HUDEP-2 (cell line): ENCODE results near the gene SCAMP2.

Source experiments
- DNase-seq, 76 experiments: peaks; one replicate each; lab custom pipeline; 2025; ENCODE audit not compliant: unreplicated experiment in 76 of 76; lab: John Stamatoyannopoulos, UW

Gene SCAMP2

GRCh38 chr15:74865316-74865715 lies 7.8 kb downstream of the SCAMP2 start:
- no peak for DNase-seq

GRCh38 chr15:74864296-74864695 lies 8.9 kb downstream of the SCAMP2 start:
- DNase-seq, result no peak

DNA sequence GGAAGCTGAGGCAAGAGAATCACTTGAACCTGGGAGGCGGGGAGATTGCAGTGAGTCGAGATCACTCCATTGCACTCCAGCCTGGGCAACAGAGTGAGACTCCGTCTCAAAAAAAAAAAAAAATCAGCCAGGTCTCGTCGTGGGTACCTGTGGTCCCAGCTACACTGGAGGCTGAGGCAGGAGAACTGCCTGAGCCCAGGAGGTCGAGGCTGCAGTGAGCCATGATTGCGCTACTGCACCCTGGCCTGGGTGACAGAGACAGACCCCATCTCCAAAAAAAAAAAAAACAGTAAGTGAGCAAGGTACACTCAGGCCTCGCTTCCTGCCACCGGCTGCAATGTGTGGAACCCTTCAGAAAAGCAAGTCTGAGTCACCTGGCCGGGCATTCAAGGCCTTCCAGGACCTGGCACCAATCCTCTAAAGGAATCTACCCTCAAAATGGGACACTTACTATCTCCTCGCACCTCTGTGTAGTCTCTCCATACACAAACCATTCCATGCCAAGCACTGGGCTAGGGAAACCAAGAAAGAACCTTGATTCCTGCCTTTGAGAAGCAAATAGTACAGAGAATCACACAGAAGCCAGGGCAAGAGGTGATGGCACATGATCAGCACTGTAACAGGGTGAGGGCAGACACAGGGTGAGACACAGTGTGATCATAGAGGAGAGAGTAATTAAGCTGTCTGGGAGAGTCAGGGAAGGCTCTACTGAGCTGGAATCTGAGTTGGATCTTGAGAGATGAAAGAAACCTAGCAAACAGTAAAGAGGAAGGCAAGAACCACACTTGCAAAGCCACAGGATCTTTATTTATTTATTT lies 9.7 kb downstream of the SCAMP2 start:
- no peak for DNase-seq

DNA sequence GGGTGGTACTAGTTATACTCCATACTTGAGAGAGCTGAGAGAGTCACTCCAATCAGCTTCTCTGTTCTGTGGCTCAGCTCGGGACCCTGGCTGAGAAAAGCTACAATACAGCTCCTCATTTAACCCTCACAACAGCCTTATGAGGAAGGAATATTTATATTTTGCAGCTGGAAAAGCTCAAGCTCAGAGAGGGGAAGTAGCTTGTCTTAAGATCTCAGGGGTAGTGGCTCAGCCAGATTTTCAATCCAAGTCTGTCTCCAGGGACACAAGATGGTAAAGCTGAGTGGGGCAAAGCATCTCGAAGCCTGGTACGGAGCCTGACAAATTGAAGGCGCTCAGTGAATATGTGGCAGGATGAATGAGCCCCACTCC lies 14.8 kb downstream of the SCAMP2 start:
- no peak for DNase-seq

DNA sequence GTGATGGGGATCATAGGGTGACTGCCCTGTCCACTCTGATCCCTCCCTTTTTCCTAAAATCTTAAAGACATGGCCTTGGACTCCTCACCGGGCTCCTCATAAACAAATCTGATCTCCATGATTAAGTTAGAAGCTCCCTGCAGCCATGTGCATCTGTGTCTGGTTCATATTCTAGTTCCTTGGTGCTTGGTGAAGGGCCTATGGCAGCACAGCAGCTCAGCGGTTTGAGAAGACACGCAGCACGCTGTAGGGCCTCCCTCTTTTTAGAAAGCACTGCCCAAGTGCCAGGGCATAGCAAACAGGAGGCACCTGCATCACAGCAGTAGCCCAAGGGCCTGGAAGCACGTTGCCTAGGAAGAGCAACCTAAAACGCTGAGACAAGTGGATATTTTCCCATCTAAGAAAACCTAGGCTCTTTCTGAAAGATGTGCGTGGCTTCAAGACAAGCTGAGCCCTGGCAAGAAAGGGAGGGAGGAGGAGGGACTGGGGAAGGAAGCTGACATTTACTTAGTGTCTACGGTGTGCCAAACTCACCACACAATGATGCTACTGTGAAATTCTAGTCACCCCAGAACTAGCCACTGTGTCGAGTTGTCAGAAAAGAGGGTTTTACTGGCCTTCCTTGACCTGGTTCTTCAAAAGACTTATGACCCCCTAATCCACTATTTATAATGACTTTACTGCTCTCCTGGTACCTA lies 15.3 kb downstream of the SCAMP2 start:
- no peak for DNase-seq

GRCh38 chr15:74857082-74857655 lies 16.0 kb downstream of the SCAMP2 start:
- peak in 31 of 76 experiments; percentile 9 to 52 (median 30) for DNase-seq

DNA sequence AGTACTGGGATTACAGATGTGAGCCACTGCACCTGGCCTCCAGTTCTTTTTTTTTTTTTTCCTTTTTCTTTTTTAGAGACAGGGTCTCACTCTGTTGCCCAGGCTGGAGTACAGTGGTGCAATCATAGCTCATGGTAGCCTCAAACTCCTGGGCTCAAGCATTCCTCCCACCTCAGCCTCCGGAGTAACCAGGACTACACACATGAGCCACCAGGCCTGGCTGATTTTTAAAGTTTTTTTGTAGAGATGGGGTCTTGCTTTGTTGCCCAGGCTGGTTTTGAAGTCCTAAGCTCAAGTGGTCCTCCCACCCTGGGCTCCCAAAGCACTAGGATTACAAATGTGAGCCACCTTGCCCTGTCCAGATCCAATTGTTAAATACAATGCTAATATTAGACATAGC lies 16.6 kb downstream of the SCAMP2 start:
- no peak for DNase-seq

GRCh38 chr15:74855857-74856256 lies 17.3 kb downstream of the SCAMP2 start:
- DNase-seq, result no peak

DNA sequence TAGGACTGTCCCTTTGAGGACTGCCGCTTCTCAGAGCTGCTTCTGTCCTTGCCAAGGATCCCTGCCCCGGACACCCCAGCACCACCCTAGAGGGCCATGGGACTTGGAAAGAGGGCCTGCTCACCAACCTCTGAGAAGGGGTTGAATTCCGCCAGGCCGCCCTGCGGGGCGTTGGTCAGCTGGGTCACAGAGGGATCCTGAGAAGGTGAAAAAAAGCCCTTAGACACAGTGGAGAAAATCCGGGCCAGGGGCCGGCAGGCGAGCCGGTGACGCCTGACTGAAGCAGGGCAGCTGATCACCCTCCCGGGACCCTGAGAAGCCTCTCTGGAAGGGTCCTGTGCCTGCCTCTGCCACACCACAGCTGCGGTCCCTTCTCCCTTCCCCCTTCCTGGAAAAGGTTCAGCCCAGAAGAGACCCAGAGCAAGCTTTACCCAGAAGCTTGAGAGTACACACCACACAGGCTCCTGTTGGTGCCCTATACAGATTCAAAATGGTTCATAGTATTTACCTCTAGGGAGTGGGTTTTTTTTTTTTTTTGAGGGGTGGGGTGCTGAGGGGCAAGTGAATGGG lies 18.6 kb downstream of the SCAMP2 start:
- DNase-seq, result no peak

DNA sequence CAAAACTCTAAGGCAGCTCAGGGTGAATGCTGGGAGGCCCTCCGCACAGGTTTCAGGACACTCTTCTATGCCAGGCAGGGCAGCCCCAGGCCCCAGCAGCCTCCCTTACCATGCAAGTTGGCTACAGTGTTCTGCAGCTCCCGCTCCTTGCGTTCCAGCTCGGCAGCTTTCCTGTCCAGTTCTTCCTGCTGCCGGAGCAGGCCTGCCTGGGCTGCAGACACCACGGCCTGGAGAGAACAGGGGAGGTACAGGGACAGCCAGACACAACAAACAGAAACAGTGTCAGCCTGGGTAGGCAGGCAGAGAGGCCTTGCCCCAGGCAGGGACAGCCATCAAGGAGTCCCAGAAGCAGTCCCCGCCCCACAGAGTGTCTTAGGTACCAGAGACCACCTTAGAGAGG lies 21.2 kb downstream of the SCAMP2 start:
- DNase-seq, result no peak

GRCh38 chr15:74850393-74850792 lies 22.8 kb downstream of the SCAMP2 start:
- no peak for DNase-seq

GRCh38 chr15:74847432-74847831 lies 25.7 kb downstream of the SCAMP2 start:
- DNase-seq, result peak in 34 of 76 experiments; percentile 3 to 57 (median 25)

DNA sequence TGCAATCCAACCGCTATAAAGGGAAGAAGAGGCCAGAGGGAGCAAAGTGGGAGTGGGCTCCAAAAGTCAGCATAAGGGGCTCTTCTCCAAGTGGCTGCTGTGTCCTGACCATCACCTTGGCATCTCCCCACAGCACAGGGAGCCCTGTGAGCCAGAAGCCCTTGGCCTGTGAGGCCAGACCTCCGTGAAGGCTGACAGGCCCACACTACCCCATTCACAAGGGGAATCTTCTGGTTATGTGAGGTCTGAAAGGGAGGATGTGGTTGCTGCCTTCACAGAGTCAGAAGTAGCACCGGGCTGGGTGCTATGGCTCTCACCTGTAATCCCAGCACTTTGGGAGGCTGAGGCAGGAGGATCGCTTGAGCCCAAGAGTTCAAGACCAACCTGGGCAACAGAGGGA lies 27.6 kb downstream of the SCAMP2 start:
- no peak for DNase-seq

- peak in 17 of 76 experiments; percentile 12 to 51 (median 27) for DNase-seq
Observed at GRCh38 chr15:74845208-74845568, 28.0 kb downstream of the SCAMP2 start.

GRCh38 chr15:74844319-74845207 lies 28.6 kb downstream of the SCAMP2 start:
- DNase-seq, result no peak

GRCh38 chr15:74843891-74844299 lies 29.3 kb downstream of the SCAMP2 start:
- DNase-seq, result peak in 70 of 76 experiments; percentile 13 to 82 (median 56)

DNA sequence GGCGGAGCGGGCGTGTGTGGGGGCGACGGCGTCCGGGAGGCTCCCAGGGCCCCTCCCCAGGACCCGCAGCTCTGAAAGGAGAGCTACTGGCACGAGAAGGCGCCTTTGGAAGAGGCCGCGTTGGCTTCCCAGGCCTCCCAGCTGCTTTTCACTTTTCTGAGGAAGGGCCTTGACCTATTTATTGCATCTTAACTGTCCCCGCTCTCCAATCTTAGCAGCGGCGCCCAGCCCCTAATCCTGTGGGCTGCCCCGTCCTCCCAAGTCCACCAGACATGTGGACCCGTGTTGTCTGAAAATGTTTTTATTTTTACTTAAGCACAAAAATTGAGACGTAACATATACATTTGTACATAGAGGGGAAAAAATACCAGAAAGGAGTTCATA lies 29.7 kb downstream of the SCAMP2 start:
- DNase-seq, result no peak

DNA sequence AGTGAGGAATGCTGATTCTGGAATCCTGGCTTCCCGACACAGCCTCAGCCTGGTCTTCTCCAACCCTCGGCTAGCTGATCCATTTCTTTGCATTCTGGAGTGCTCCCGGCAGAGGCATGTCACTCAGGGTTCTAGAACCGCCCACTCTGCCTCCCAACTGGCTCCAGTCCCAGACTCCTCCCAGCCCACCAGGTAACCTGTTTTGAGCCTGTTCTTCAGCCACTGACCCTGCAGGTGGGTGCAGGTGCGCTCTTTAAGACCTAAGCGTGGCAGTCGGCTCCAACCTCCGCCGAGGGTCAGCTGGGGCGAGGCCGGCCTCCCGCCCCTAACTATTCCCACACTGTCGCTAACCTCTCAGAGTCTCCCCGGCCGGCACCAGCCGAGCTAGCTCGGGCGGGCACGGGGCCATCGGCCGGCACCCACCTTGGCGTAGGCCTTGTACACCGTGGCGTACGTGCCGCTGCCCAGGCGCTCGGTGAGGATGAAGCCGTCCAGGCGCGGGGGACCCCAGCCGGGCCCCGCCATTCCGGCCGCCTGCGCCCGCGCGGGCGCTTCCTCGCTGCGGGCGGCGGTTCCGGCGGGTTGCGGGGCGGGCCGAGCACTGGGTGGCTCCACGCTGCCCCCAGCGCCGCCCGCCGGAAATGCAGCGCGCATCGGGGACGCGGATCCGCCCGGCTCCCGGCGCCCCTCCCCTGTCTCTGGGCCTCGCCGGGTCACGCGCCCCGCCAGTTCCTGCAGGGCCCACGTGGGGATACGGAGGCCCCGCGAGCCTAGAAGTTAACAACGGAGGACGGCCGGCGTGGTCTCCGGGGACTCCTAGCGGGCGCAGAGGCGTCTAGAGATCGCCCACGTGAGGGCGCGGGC lies 30.4 kb downstream of the SCAMP2 start, which contains the start of gene ULK3:
TSS of gene ULK3 (minus strand) at position 576 of the 864 bp plus-strand sequence. CDS start at position 525, 51 bp downstream.
- DNase-seq, result peak in 74 of 76 experiments; percentile 25 to 93 (median 76)

DNA sequence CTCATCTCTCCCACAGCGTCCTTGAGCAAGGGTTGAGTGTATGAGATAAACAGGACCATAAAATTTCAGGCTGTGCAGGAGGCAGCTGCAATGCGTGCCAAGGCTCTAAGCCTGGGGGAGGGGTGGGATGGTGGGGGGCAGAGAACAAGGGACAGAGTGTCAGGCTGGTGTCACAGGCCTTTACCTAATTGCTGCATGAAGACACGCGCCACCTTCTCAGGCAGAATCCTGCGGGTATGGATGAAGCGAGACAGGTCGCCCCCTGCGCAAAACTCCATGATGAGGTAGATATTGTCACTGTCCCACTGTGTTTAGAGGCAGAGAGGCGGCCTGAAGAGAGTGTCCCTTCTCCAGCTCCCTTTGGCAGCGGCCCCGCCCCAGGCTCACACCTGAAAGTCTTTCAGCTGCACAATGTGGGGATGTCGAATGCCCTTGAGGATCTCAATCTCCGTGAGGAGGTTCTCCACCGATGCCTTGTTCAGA lies 31.2 kb downstream of the SCAMP2 start:
- no peak for DNase-seq
